Erythroblast (primary cell): ENCODE measurements around the gene UBC.

ENCODE experiments used
- GATA1 ChIP-seq: IDR thresholded peaks from 2 replicates; pipeline ENCODE4 v1.6.1; 2011; ENCODE audit warnings: low read depth, mild to moderate bottlenecking, control low read depth, low read length, moderate library complexity
- POLR2A ChIP-seq: IDR thresholded peaks from 2 replicates; pipeline ENCODE4 v1.6.1; 2011; ENCODE audit warnings: mild to moderate bottlenecking, low read length

DNA sequence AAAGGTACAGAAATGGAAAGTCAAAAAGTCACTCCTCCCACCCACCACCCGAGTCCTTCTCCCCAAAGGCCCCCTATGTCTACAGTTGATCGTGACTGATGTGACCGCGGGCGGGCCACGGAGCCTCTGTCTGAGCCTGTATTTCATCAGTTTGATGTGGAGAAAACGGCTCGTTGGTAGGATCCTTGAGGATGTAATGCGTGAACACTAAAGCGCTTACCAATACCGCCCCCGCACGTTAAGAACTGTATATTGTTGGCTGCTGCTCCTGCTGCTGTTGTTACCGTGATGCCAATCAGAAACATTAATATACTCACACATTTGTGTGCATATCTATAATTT, 24.6 kb upstream of the UBC start:
- peak; percentile 67 for TF ChIP-seq POLR2A
- TF ChIP-seq GATA1: no peak
